H1 (cell line): ENCODE data around the gene FAM162A. TPM values are rescaled to one million over a fixed set of nuclear protein-coding genes. Genes with fewer than 3 reads are reported as not detected.
A peak's percentile ranks its signal among the peaks of the same experiment; 100 is the strongest.

Experiments used
- CTCF ChIA-PET: fragments of 300-600 bp; sonication (Branson Sonifier 250); formaldehyde crosslinking; loops from one replicate; lab custom pipeline; 2021; ENCODE audit not compliant: partially characterized antibody; lab: Charles Lee
- POLR2A ChIA-PET: fragments of 300-600 bp; sonication (Branson Sonifier 250); formaldehyde crosslinking; loops from one replicate; lab custom pipeline; 2021; ENCODE audit warnings: inconsistent platforms; ENCODE audit not compliant: partially characterized antibody; lab: Charles Lee
- DNase-seq, 2 experiments: peaks; one replicate each; pipeline versions ENCODE4 v3.0.0 to v3.0.0-alpha.2; 2010 to 2022; ENCODE audit warnings: low spot score in 2 of 2, low read depth in 1 of 2, mixed read lengths in 1 of 2
- FAIRE-seq: peaks from 2 replicates; lab custom pipeline; 2011; peaks lifted over from hg19 to GRCh38; lab: Jason Lieb, UNC
- H2AFZ ChIP-seq: 2 replicates; pipeline ENCODE4 v1.8.1; 2012; ENCODE audit warnings: low read length, inconsistent platforms
- H2AK5ac ChIP-seq: 2 replicates; pipeline ENCODE4 v1.6.1; 2013; ENCODE audit warnings: low read depth, low read length
- H2BK120ac ChIP-seq: replicated peaks from 2 replicates; pipeline ENCODE3; 2013; ENCODE audit warnings: low read depth, low read length, inconsistent platforms
- H2BK12ac ChIP-seq: 2 replicates; pipeline ENCODE4 v1.6.1; 2013; ENCODE audit warnings: low read depth, low read length
- H2BK15ac ChIP-seq: 2 replicates; pipeline ENCODE4 v1.6.1; 2013; ENCODE audit warnings: low read length
- H2BK20ac ChIP-seq: 2 replicates; pipeline ENCODE4 v1.6.1; 2013; ENCODE audit warnings: low read length
- H2BK5ac ChIP-seq: 2 replicates; pipeline ENCODE4 v1.6.1; 2013; ENCODE audit warnings: low read depth, low read length
- H3K14ac ChIP-seq: 2 replicates; pipeline ENCODE4 v1.6.1; 2013; ENCODE audit warnings: inconsistent platforms; ENCODE audit not compliant: insufficient read length
- H3K18ac ChIP-seq: 2 replicates; pipeline ENCODE4 v1.6.1; 2013; ENCODE audit warnings: low read length; ENCODE audit errors: extremely low read depth
- H3K23ac ChIP-seq: 2 replicates; pipeline ENCODE4 v1.6.1; 2013; ENCODE audit warnings: inconsistent platforms; ENCODE audit not compliant: insufficient read length
- H3K23me2 ChIP-seq: 2 replicates; pipeline ENCODE4 v1.6.1; 2013; ENCODE audit warnings: low read depth, low read length
- H3K27ac ChIP-seq: 2 replicates; pipeline ENCODE4 v1.6.1; 2011; ENCODE audit warnings: low read depth, low read length, inconsistent platforms
- H3K27me3 ChIP-seq, 4 experiments: replicated peaks in 1 of 4; 1 replicate in 1 of 4; 2 replicates in 3 of 4; pipeline versions ENCODE4 v1.6.1 to v1.8.1; 2011 to 2013; ENCODE audit warnings: low read length in 3 of 4, mild to moderate bottlenecking in 3 of 4, inconsistent platforms in 2 of 4, mixed read lengths in 2 of 4, moderate library complexity in 1 of 4; ENCODE audit not compliant: control insufficient read depth in 3 of 4, insufficient read depth in 3 of 4; ENCODE audit errors: extremely low read depth in 1 of 4
- H3K36me3 ChIP-seq, 4 experiments: 2 replicates each; pipeline versions ENCODE4 v1.6.1 to v1.8.1; 2011 to 2013; ENCODE audit warnings: mild to moderate bottlenecking in 4 of 4, low read length in 3 of 4, moderate library complexity in 2 of 4, control low read depth in 1 of 4, inconsistent platforms in 1 of 4; ENCODE audit not compliant: insufficient read depth in 4 of 4, control insufficient read depth in 2 of 4
- H3K4ac ChIP-seq: replicated peaks from 2 replicates; pipeline ENCODE3; 2013; ENCODE audit warnings: low read length, low read depth, mixed read lengths, inconsistent platforms; ENCODE audit not compliant: insufficient read length
- H3K4me1 ChIP-seq, 4 experiments: replicated peaks in 1 of 4; 1 replicate in 1 of 4; 2 replicates in 3 of 4; pipeline versions ENCODE4 v1.6.1 to v1.8.1; 2011 to 2013; ENCODE audit warnings: low read length in 3 of 4, inconsistent platforms in 2 of 4, mixed read lengths in 1 of 4; ENCODE audit not compliant: insufficient read depth in 4 of 4, control insufficient read depth in 3 of 4
- H3K4me2 ChIP-seq, 2 experiments: 2 replicates each; pipeline versions ENCODE4 v1.6.1 to v1.8.1; 2011 to 2013; ENCODE audit warnings: low read depth in 2 of 2, low read length in 2 of 2, control low read depth in 1 of 2, inconsistent platforms in 1 of 2, mild to moderate bottlenecking in 1 of 2; ENCODE audit not compliant: insufficient read depth in 1 of 2
- H3K4me3 ChIP-seq, 4 experiments: fragments of 200-600, 300-600 bp in 1 of 4; sonication (generic), shearing (Covaris generic), sonication (Bioruptor Twin) in 1 of 4; 2 replicates each; pipeline versions ENCODE4 v1.5.1 to v1.8.1; 2011 to 2016; ENCODE audit warnings: low read length in 4 of 4, low read depth in 3 of 4, control low read depth in 2 of 4, inconsistent platforms in 2 of 4, mild to moderate bottlenecking in 2 of 4, mixed read lengths in 1 of 4, moderate library complexity in 1 of 4; ENCODE audit not compliant: insufficient read depth in 2 of 4; ENCODE audit errors: extremely low read depth in 1 of 4
- H3K56ac ChIP-seq: replicated peaks from 2 replicates; pipeline ENCODE3; 2013; ENCODE audit warnings: low read depth, mild to moderate bottlenecking, mixed read lengths, low read length, inconsistent platforms; ENCODE audit not compliant: insufficient read length
- H3K79me1 ChIP-seq: 2 replicates; pipeline ENCODE4 v1.6.1; 2013; ENCODE audit warnings: low read depth, low read length, control low read depth
- H3K79me2 ChIP-seq, 2 experiments: 2 replicates each; pipeline versions ENCODE4 v1.6.1 to v1.8.1; 2012 to 2013; ENCODE audit warnings: low read length in 2 of 2, mild to moderate bottlenecking in 2 of 2, inconsistent platforms in 1 of 2; ENCODE audit not compliant: insufficient read depth in 2 of 2, control insufficient read depth in 1 of 2
- H3K9ac ChIP-seq, 4 experiments: replicated peaks in 1 of 4; 1 replicate in 1 of 4; 2 replicates in 3 of 4; pipeline versions ENCODE4 v1.6.1 to v1.8.1; 2011 to 2013; ENCODE audit warnings: low read depth in 3 of 4, low read length in 3 of 4, control low read depth in 2 of 4, mild to moderate bottlenecking in 2 of 4, moderate library complexity in 2 of 4, inconsistent platforms in 1 of 4; ENCODE audit errors: extremely low read depth in 1 of 4
- H3K9me3 ChIP-seq, 2 experiments: 2 replicates each; pipeline versions ENCODE4 v1.6.1 to v1.8.1; 2012 to 2013; ENCODE audit warnings: mild to moderate bottlenecking in 2 of 2, moderate library complexity in 2 of 2, control low read depth in 1 of 2, inconsistent platforms in 1 of 2, low read depth in 1 of 2, low read length in 1 of 2, mixed read lengths in 1 of 2; ENCODE audit not compliant: insufficient read depth in 2 of 2
- H4K20me1 ChIP-seq, 2 experiments: replicated peaks in 1 of 2; 2 replicates each; pipeline versions ENCODE3 to v1.8.1; 2011 to 2013; ENCODE audit warnings: inconsistent platforms in 2 of 2, low read length in 2 of 2, mild to moderate bottlenecking in 1 of 2; ENCODE audit not compliant: insufficient read depth in 2 of 2, control insufficient read depth in 1 of 2
- H4K5ac ChIP-seq: 2 replicates; pipeline ENCODE4 v1.6.1; 2013; ENCODE audit warnings: low read length, low read depth, mixed read lengths, inconsistent platforms; ENCODE audit not compliant: insufficient read length
- H4K8ac ChIP-seq: 2 replicates; pipeline ENCODE4 v1.8.0; 2013; ENCODE audit warnings: mild to moderate bottlenecking, moderate library complexity, low read length, inconsistent platforms; ENCODE audit not compliant: insufficient read depth; ENCODE audit errors: extremely low read depth
- H4K91ac ChIP-seq: replicated peaks from 2 replicates; pipeline ENCODE3; 2013; ENCODE audit warnings: low read length, mixed read lengths, inconsistent platforms; ENCODE audit not compliant: insufficient read length
- ATF3 ChIP-seq: IDR thresholded peaks from 2 replicates; pipeline ENCODE4 v1.6.1; 2011; ENCODE audit warnings: low read depth, mild to moderate bottlenecking, low read length; ENCODE audit not compliant: insufficient read depth
- CBX8 ChIP-seq: fragments of 300-800, 300-1000 bp; sonication (generic); IDR thresholded peaks from 2 replicates; pipeline ENCODE4 v1.7.1; 2016; ENCODE audit warnings: low read depth, low read length, borderline replicate concordance
- CHD2 ChIP-seq: IDR thresholded peaks from 2 replicates; pipeline ENCODE4 v1.6.1; 2012; ENCODE audit warnings: low read length, improper control_type of control experiment
- GTF2F1 ChIP-seq: IDR thresholded peaks from 2 replicates; pipeline ENCODE4 v1.6.1; 2012; ENCODE audit warnings: low read depth, low read length, improper control_type of control experiment, borderline replicate concordance
- HDAC6 ChIP-seq: IDR thresholded peaks from one replicate; pipeline ENCODE4 v1.7.1; 2012; ENCODE audit warnings: low read depth, mild to moderate bottlenecking, inconsistent platforms, low read length, moderate library complexity
- PHF8 ChIP-seq: fragments of 200-600 bp; sonication (generic); conservative IDR thresholded peaks from 2 replicates; pipeline ENCODE4 v1.7.1; 2012; ENCODE audit warnings: low read depth, mild to moderate bottlenecking, inconsistent platforms, low read length, moderate library complexity
- WGBS, 2 experiments: shearing (Covaris generic) in 1 of 2; methylation state at CpG; one replicate each; pipeline versions ENCODE4 v1.1.6 to v1.1.7; 2013 to 2015; ENCODE audit warnings: low lambda C conversion rate in 2 of 2, mixed read lengths in 2 of 2, inconsistent platforms in 1 of 2, low coverage in 1 of 2, missing lambda C conversion rate in 1 of 2; ENCODE audit not compliant: insufficient replicate concordance in 2 of 2, insufficient coverage in 1 of 2, insufficient read length in 1 of 2; ENCODE audit errors: extremely low coverage in 1 of 2, missing lambda C conversion rate in 1 of 2; 5-methylcytosine and 5-hydroxymethylcytosine counted together
- long read RNA-seq, 2 experiments: library from RNA in 1 of 2; library from capped mRNA in 1 of 2; stranded (forward); transcript quantifications; one replicate each; pipeline ENCODE4 v2.0.0, GENCODE V29; 2021; ENCODE audit warnings: inconsistent platforms in 1 of 2
- polyA minus RNA-seq, 3 experiments: library from RNA; depleted of rRNA, polyadenylated mRNA; stranded (reverse); fragments of >200 nt; gene quantifications; 1 replicate in 2 of 3; 2 replicates in 1 of 3; pipeline ENCODE4 v1.2.3, GENCODE V29; 2011
- polyA plus RNA-seq, 7 experiments: library from polyadenylated mRNA; depleted of rRNA in 3 of 7; stranded (reverse) in 5 of 7; unstranded in 2 of 7; fragments of >200 nt in 5 of 7; fragments of 200-250 nt in 2 of 7; gene quantifications; 1 replicate in 5 of 7; 2 replicates in 1 of 7; 4 replicates in 1 of 7; pipeline versions ENCODE4 v1.2.1 to v1.2.3, GENCODE V29; 2011 to 2013; ENCODE audit warnings: missing spikeins in 2 of 7, mixed read lengths in 2 of 7
- total RNA-seq: library from RNA; stranded (reverse); fragmentation: NEBNext Ultra II Directional; extraction: Animal tissue kit (Norgen Biotek cat#: 25700); gene quantifications from 2 replicates; pipeline ENCODE4 v1.2.1, GENCODE V29; 2021

The FAM162A gene
- total RNA-seq (54.1 and 59.7 TPM in 2 replicates), polyA plus RNA-seq (2011; rRNA removed) (21.0 and 38.2 TPM in 2 replicates), polyA minus RNA-seq (2011; rRNA and poly(A)+ RNA removed) (18.2 and 21.0 TPM in 2 replicates)
- 50.4 TPM for polyA plus RNA-seq (2011; cell fraction: cytosol; rRNA removed)
- 23.6 TPM for polyA plus RNA-seq (2011; cell fraction: nucleus; rRNA removed)
- polyA plus RNA-seq (2012, experiment 1 of 2): 78.5 to 108 TPM (median 96.7 TPM) in 4 replicates
- polyA plus RNA-seq (2012, experiment 2 of 2): 10.2 TPM
- 45.3 TPM for polyA plus RNA-seq (2013, experiment 1 of 2)
- 43.4 TPM for polyA plus RNA-seq (2013, experiment 2 of 2)
- 15.2 TPM for polyA minus RNA-seq (2011; cell fraction: cytosol; rRNA and poly(A)+ RNA removed)
- polyA minus RNA-seq (2011; cell fraction: nucleus; rRNA and poly(A)+ RNA removed): 12.5 TPM
- long read RNA-seq, experiment 1, transcript FAM162A-203 (5 exons, 3,052 nt): major isoform, 49 of 66 reads
- long read RNA-seq, experiment 1, partial matches to known transcripts: 15 of 66 reads
- long read RNA-seq, experiment 1, other reads (novel, unspliced or antisense): 2 of 66 reads
- long read RNA-seq, experiment 2, transcript FAM162A-203 (5 exons, 3,052 nt): major isoform, 10 of 18 reads
- long read RNA-seq, experiment 2, transcript FAM162A-201 (6 exons, 801 nt): minor isoform, 6 of 18 reads
- long read RNA-seq, experiment 2, partial matches to known transcripts: 0 of 18 reads
- long read RNA-seq, experiment 2, other reads (novel, unspliced or antisense): 2 of 18 reads

GRCh38 chr3:122383771-122384697, at the start of gene FAM162A:
TSS of gene FAM162A (plus strand) at chr3:122384182. CDS start at chr3:122384266, 84 bp downstream.
- CTCF ChIA-PET: interaction anchor here (0.7 to 3.2 kb wide), 13 partner anchors 9 to 576 kb away, joined by 3 to 19 read pairs (median 3); partner anchors contain the start of gene WDR5B
- H3K4me2 ChIP-seq: peak within 1 kb of the TSS; percentile 85
- peak; percentile 84 to 92 for DNase-seq
- no peak for FAIRE-seq
- H3K79me2 ChIP-seq: peaks cover 3 to 72% of the 10 kb centered on the region in 2 experiments; a peak in 3 of 4 replicates
- no peaks in the 10 kb centered on the region for H3K9me3 ChIP-seq
- H3K4ac ChIP-seq: peak within 1 kb of the TSS; percentile 88
- peak within 1 kb of the TSS; percentile 88 for H3K18ac ChIP-seq
- peak within 1 kb of the TSS; percentile 99 for H4K8ac ChIP-seq
- peaks cover 0 to 7% (median 1%) of the 10 kb centered on the region in 4 experiments; a peak in 2 of 8 replicates for H3K36me3 ChIP-seq
- H3K23ac ChIP-seq: no peak within 1 kb of the TSS
- peak within 1 kb of the TSS; percentile 80 for H3K27ac ChIP-seq
- no peaks in the 10 kb centered on the region for H4K20me1 ChIP-seq
- no peak within 1 kb of the TSS for H3K14ac ChIP-seq
- peak within 1 kb of the TSS; percentile 98 for H4K5ac ChIP-seq
- no peaks in the 10 kb centered on the region; the same call in 1 of the 2 replicates for H3K79me1 ChIP-seq
- no peaks in the 10 kb centered on the region for H3K27me3 ChIP-seq
- H2BK120ac ChIP-seq: no peak within 1 kb of the TSS
- H2AK5ac ChIP-seq: no peak within 1 kb of the TSS
- H2BK5ac ChIP-seq: peak within 1 kb of the TSS; percentile 76
- 4% methylated on average over 38 of the region's 52 CpGs; no CpG with 5 or more reads in 1 of the 2 experiments for WGBS, 2 experiments
- H3K4me3 ChIP-seq: peak within 1 kb of the TSS; percentile 78 to 96 (median 94)
- no peak within 1 kb of the TSS for H2BK20ac ChIP-seq
- peak within 1 kb of the TSS; percentile 84 for H4K91ac ChIP-seq
- H3K23me2 ChIP-seq: peaks cover 11% of the 10 kb centered on the region
- peak within 1 kb of the TSS; percentile 74 for H3K56ac ChIP-seq
- no peak within 1 kb of the TSS for H2BK15ac ChIP-seq
- POLR2A ChIA-PET: interaction anchor here (0.6 to 3.2 kb wide), 17 partner anchors 9 to 1339 kb away, joined by 3 to 29 read pairs (median 4); partner anchors contain the start of genes HSPBAP1, KPNA1 and WDR5B
- H3K4me1 ChIP-seq: peaks cover 0 to 6% (median 3%) of the 10 kb centered on the region in 4 experiments; a peak in 4 of 7 replicates
- peak within 1 kb of the TSS; percentile 86 to 96 (median 90) for H3K9ac ChIP-seq
- peak within 1 kb of the TSS; percentile 90 for H2AFZ ChIP-seq
- H2BK12ac ChIP-seq: no peak within 1 kb of the TSS; the same call in 1 of the 2 replicates
- TF ChIP-seq PHF8: peak; percentile 48; the same call in 1 of the 2 replicates
- TF ChIP-seq HDAC6: no peak
- no peak for TF ChIP-seq ATF3
- TF ChIP-seq GTF2F1: no peak; the same call in 1 of the 2 replicates
- TF ChIP-seq CBX8: no peak
- no peak for TF ChIP-seq CHD2
